H1 (cell line): ENCODE data around the gene FGF14. TPM values are rescaled to one million over a fixed set of nuclear protein-coding genes. Genes with fewer than 3 reads are reported as not detected.

Experiments
- CTCF ChIA-PET: fragments of 300-600 bp; sonication (Branson Sonifier 250); formaldehyde crosslinking; loops from one replicate; lab custom pipeline; 2021; ENCODE audit not compliant: partially characterized antibody; lab: Charles Lee
- POLR2A ChIA-PET: fragments of 300-600 bp; sonication (Branson Sonifier 250); formaldehyde crosslinking; loops from one replicate; lab custom pipeline; 2021; ENCODE audit warnings: inconsistent platforms; ENCODE audit not compliant: partially characterized antibody; lab: Charles Lee
- DNase-seq, 2 experiments: peaks; one replicate each; pipeline versions ENCODE4 v3.0.0 to v3.0.0-alpha.2; 2010 to 2022; ENCODE audit warnings: low spot score in 2 of 2, low read depth in 1 of 2, mixed read lengths in 1 of 2
- FAIRE-seq: peaks from 2 replicates; lab custom pipeline; 2011; peaks lifted over from hg19 to GRCh38; lab: Jason Lieb, UNC
- H2AFZ ChIP-seq: 2 replicates; pipeline ENCODE4 v1.8.1; 2012; ENCODE audit warnings: low read length, inconsistent platforms
- H2AK5ac ChIP-seq: 2 replicates; pipeline ENCODE4 v1.6.1; 2013; ENCODE audit warnings: low read depth, low read length
- H2BK120ac ChIP-seq: replicated peaks from 2 replicates; pipeline ENCODE3; 2013; ENCODE audit warnings: low read depth, low read length, inconsistent platforms
- H2BK12ac ChIP-seq: 2 replicates; pipeline ENCODE4 v1.6.1; 2013; ENCODE audit warnings: low read depth, low read length
- H2BK15ac ChIP-seq: 2 replicates; pipeline ENCODE4 v1.6.1; 2013; ENCODE audit warnings: low read length
- H2BK20ac ChIP-seq: 2 replicates; pipeline ENCODE4 v1.6.1; 2013; ENCODE audit warnings: low read length
- H2BK5ac ChIP-seq: 2 replicates; pipeline ENCODE4 v1.6.1; 2013; ENCODE audit warnings: low read depth, low read length
- H3K14ac ChIP-seq: 2 replicates; pipeline ENCODE4 v1.6.1; 2013; ENCODE audit warnings: inconsistent platforms; ENCODE audit not compliant: insufficient read length
- H3K18ac ChIP-seq: 2 replicates; pipeline ENCODE4 v1.6.1; 2013; ENCODE audit warnings: low read length; ENCODE audit errors: extremely low read depth
- H3K23ac ChIP-seq: 2 replicates; pipeline ENCODE4 v1.6.1; 2013; ENCODE audit warnings: inconsistent platforms; ENCODE audit not compliant: insufficient read length
- H3K23me2 ChIP-seq: 2 replicates; pipeline ENCODE4 v1.6.1; 2013; ENCODE audit warnings: low read depth, low read length
- H3K27ac ChIP-seq: 2 replicates; pipeline ENCODE4 v1.6.1; 2011; ENCODE audit warnings: low read depth, low read length, inconsistent platforms
- H3K27me3 ChIP-seq, 4 experiments: replicated peaks in 1 of 4; 1 replicate in 1 of 4; 2 replicates in 3 of 4; pipeline versions ENCODE4 v1.6.1 to v1.8.1; 2011 to 2013; ENCODE audit warnings: low read length in 3 of 4, mild to moderate bottlenecking in 3 of 4, inconsistent platforms in 2 of 4, mixed read lengths in 2 of 4, moderate library complexity in 1 of 4; ENCODE audit not compliant: control insufficient read depth in 3 of 4, insufficient read depth in 3 of 4; ENCODE audit errors: extremely low read depth in 1 of 4
- H3K36me3 ChIP-seq, 4 experiments: 2 replicates each; pipeline versions ENCODE4 v1.6.1 to v1.8.1; 2011 to 2013; ENCODE audit warnings: mild to moderate bottlenecking in 4 of 4, low read length in 3 of 4, moderate library complexity in 2 of 4, control low read depth in 1 of 4, inconsistent platforms in 1 of 4; ENCODE audit not compliant: insufficient read depth in 4 of 4, control insufficient read depth in 2 of 4
- H3K4ac ChIP-seq: replicated peaks from 2 replicates; pipeline ENCODE3; 2013; ENCODE audit warnings: low read length, low read depth, mixed read lengths, inconsistent platforms; ENCODE audit not compliant: insufficient read length
- H3K4me1 ChIP-seq, 4 experiments: replicated peaks in 1 of 4; 1 replicate in 1 of 4; 2 replicates in 3 of 4; pipeline versions ENCODE4 v1.6.1 to v1.8.1; 2011 to 2013; ENCODE audit warnings: low read length in 3 of 4, inconsistent platforms in 2 of 4, mixed read lengths in 1 of 4; ENCODE audit not compliant: insufficient read depth in 4 of 4, control insufficient read depth in 3 of 4
- H3K4me2 ChIP-seq, 2 experiments: 2 replicates each; pipeline versions ENCODE4 v1.6.1 to v1.8.1; 2011 to 2013; ENCODE audit warnings: low read depth in 2 of 2, low read length in 2 of 2, control low read depth in 1 of 2, inconsistent platforms in 1 of 2, mild to moderate bottlenecking in 1 of 2; ENCODE audit not compliant: insufficient read depth in 1 of 2
- H3K4me3 ChIP-seq, 4 experiments: fragments of 200-600, 300-600 bp in 1 of 4; sonication (generic), shearing (Covaris generic), sonication (Bioruptor Twin) in 1 of 4; 2 replicates each; pipeline versions ENCODE4 v1.5.1 to v1.8.1; 2011 to 2016; ENCODE audit warnings: low read length in 4 of 4, low read depth in 3 of 4, control low read depth in 2 of 4, inconsistent platforms in 2 of 4, mild to moderate bottlenecking in 2 of 4, mixed read lengths in 1 of 4, moderate library complexity in 1 of 4; ENCODE audit not compliant: insufficient read depth in 2 of 4; ENCODE audit errors: extremely low read depth in 1 of 4
- H3K56ac ChIP-seq: replicated peaks from 2 replicates; pipeline ENCODE3; 2013; ENCODE audit warnings: low read depth, mild to moderate bottlenecking, mixed read lengths, low read length, inconsistent platforms; ENCODE audit not compliant: insufficient read length
- H3K79me1 ChIP-seq: 2 replicates; pipeline ENCODE4 v1.6.1; 2013; ENCODE audit warnings: low read depth, low read length, control low read depth
- H3K79me2 ChIP-seq, 2 experiments: 2 replicates each; pipeline versions ENCODE4 v1.6.1 to v1.8.1; 2012 to 2013; ENCODE audit warnings: low read length in 2 of 2, mild to moderate bottlenecking in 2 of 2, inconsistent platforms in 1 of 2; ENCODE audit not compliant: insufficient read depth in 2 of 2, control insufficient read depth in 1 of 2
- H3K9ac ChIP-seq, 4 experiments: replicated peaks in 1 of 4; 1 replicate in 1 of 4; 2 replicates in 3 of 4; pipeline versions ENCODE4 v1.6.1 to v1.8.1; 2011 to 2013; ENCODE audit warnings: low read depth in 3 of 4, low read length in 3 of 4, control low read depth in 2 of 4, mild to moderate bottlenecking in 2 of 4, moderate library complexity in 2 of 4, inconsistent platforms in 1 of 4; ENCODE audit errors: extremely low read depth in 1 of 4
- H3K9me3 ChIP-seq, 2 experiments: 2 replicates each; pipeline versions ENCODE4 v1.6.1 to v1.8.1; 2012 to 2013; ENCODE audit warnings: mild to moderate bottlenecking in 2 of 2, moderate library complexity in 2 of 2, control low read depth in 1 of 2, inconsistent platforms in 1 of 2, low read depth in 1 of 2, low read length in 1 of 2, mixed read lengths in 1 of 2; ENCODE audit not compliant: insufficient read depth in 2 of 2
- H4K20me1 ChIP-seq, 2 experiments: replicated peaks in 1 of 2; 2 replicates each; pipeline versions ENCODE3 to v1.8.1; 2011 to 2013; ENCODE audit warnings: inconsistent platforms in 2 of 2, low read length in 2 of 2, mild to moderate bottlenecking in 1 of 2; ENCODE audit not compliant: insufficient read depth in 2 of 2, control insufficient read depth in 1 of 2
- H4K5ac ChIP-seq: 2 replicates; pipeline ENCODE4 v1.6.1; 2013; ENCODE audit warnings: low read length, low read depth, mixed read lengths, inconsistent platforms; ENCODE audit not compliant: insufficient read length
- H4K8ac ChIP-seq: 2 replicates; pipeline ENCODE4 v1.8.0; 2013; ENCODE audit warnings: mild to moderate bottlenecking, moderate library complexity, low read length, inconsistent platforms; ENCODE audit not compliant: insufficient read depth; ENCODE audit errors: extremely low read depth
- H4K91ac ChIP-seq: replicated peaks from 2 replicates; pipeline ENCODE3; 2013; ENCODE audit warnings: low read length, mixed read lengths, inconsistent platforms; ENCODE audit not compliant: insufficient read length
- BCL11A ChIP-seq, 2 experiments: IDR thresholded peaks; one replicate each; pipeline ENCODE4 v1.6.1; 2011; ENCODE audit warnings: low read depth in 2 of 2, low read length in 2 of 2, mild to moderate bottlenecking in 2 of 2
- RXRA ChIP-seq: IDR thresholded peaks from 2 replicates; pipeline ENCODE4 v1.6.1; 2011; ENCODE audit warnings: low read depth, mild to moderate bottlenecking, low read length, moderate library complexity; ENCODE audit not compliant: insufficient read depth
- USF2 ChIP-seq: IDR thresholded peaks from 2 replicates; pipeline ENCODE4 v1.6.1; 2011; ENCODE audit warnings: low read length, improper control_type of control experiment
- WGBS, 2 experiments: shearing (Covaris generic) in 1 of 2; methylation state at CpG; one replicate each; pipeline versions ENCODE4 v1.1.6 to v1.1.7; 2013 to 2015; ENCODE audit warnings: low lambda C conversion rate in 2 of 2, mixed read lengths in 2 of 2, inconsistent platforms in 1 of 2, low coverage in 1 of 2, missing lambda C conversion rate in 1 of 2; ENCODE audit not compliant: insufficient replicate concordance in 2 of 2, insufficient coverage in 1 of 2, insufficient read length in 1 of 2; ENCODE audit errors: extremely low coverage in 1 of 2, missing lambda C conversion rate in 1 of 2; 5-methylcytosine and 5-hydroxymethylcytosine counted together
- polyA plus RNA-seq, 7 experiments: library from polyadenylated mRNA; depleted of rRNA in 3 of 7; stranded (reverse) in 5 of 7; unstranded in 2 of 7; fragments of >200 nt in 5 of 7; fragments of 200-250 nt in 2 of 7; gene quantifications; 1 replicate in 5 of 7; 2 replicates in 1 of 7; 4 replicates in 1 of 7; pipeline versions ENCODE4 v1.2.1 to v1.2.3, GENCODE V29; 2011 to 2013; ENCODE audit warnings: missing spikeins in 2 of 7, mixed read lengths in 2 of 7
- total RNA-seq: library from RNA; stranded (reverse); fragmentation: NEBNext Ultra II Directional; extraction: Animal tissue kit (Norgen Biotek cat#: 25700); gene quantifications from 2 replicates; pipeline ENCODE4 v1.2.1, GENCODE V29; 2021

Gene FGF14
- total and polyA plus RNA-seq, 2 of the 8 experiments (the other 6 are each of a cell fraction or from before 2014, with no cell fraction given), result 0.05 to 0.58 TPM

- H3K14ac ChIP-seq, result no peak overlapping the region
- no peak overlapping the region for H2BK5ac ChIP-seq
- H3K9ac ChIP-seq, result no peak overlapping the region
- no peak overlapping the region for H4K5ac ChIP-seq
- no peak overlapping the region for H2AFZ ChIP-seq
- H3K4me2 ChIP-seq, result no peak overlapping the region
- no peaks in the 10 kb centered on the region for H3K9me3 ChIP-seq
- no peak overlapping the region for H2BK12ac ChIP-seq
- CTCF ChIA-PET, result no interaction called here
- no peaks in the 10 kb centered on the region for H4K20me1 ChIP-seq
- no peak overlapping the region for H2AK5ac ChIP-seq
- H2BK20ac ChIP-seq, result no peak overlapping the region
- H2BK120ac ChIP-seq, result no peak overlapping the region
- peaks cover 4 to 5% (median 5%) of the 10 kb centered on the region in 4 experiments; a peak in 4 of 7 replicates for H3K4me1 ChIP-seq
- H4K8ac ChIP-seq, result no peak overlapping the region
- no peak overlapping the region for H3K4me3 ChIP-seq
- no peak overlapping the region for H2BK15ac ChIP-seq
- no peaks in the 10 kb centered on the region for H3K79me2 ChIP-seq
- WGBS, 2 experiments, result 89% methylated on average over 12 of the region's 12 CpGs; no CpG with 5 or more reads in 1 of the 2 experiments
- H4K91ac ChIP-seq, result no peak overlapping the region
- no peak overlapping the region for H3K23ac ChIP-seq
- no peaks in the 10 kb centered on the region for H3K79me1 ChIP-seq
- DNase-seq (no peak), FAIRE-seq (no peak)
- H3K23me2 ChIP-seq, result no peaks in the 10 kb centered on the region
- no peak overlapping the region for H3K27ac ChIP-seq
- H3K36me3 ChIP-seq, result no peaks in the 10 kb centered on the region
- H3K27me3 ChIP-seq, result no peaks in the 10 kb centered on the region
- no peak overlapping the region for H3K4ac ChIP-seq
- TF ChIP-seq RXRA (no peak), USF2 (no peak), BCL11A (IDR thresholded peaks at IDR 0.05; ENCODE audit: low read depth in 2 of 2, low read length in 2 of 2) (no peak)
- no peak overlapping the region for H3K18ac ChIP-seq
- POLR2A ChIA-PET, result no interaction called here
- H3K56ac ChIP-seq, result no peak overlapping the region
Measured at GRCh38 chr13:101868585-101869469, 533.0 kb downstream of the FGF14 start.
